Stomach (tissue), 9 donors: ENCODE results near the gene SNAP25. TPM values are rescaled to one million over a fixed set of nuclear protein-coding genes. Genes with fewer than 3 reads are reported as not detected.

Experiments
- DNase-seq, 2 donors: peaks; one replicate each; pipeline versions ENCODE4 v3.0.0 to v3.0.0-alpha.2; 2013 to 2019
- H3K27ac ChIP-seq, 5 donors: fragments of 200-600 bp in 4 of 5; sonication (generic) in 4 of 5; one replicate each; pipeline ENCODE4 v1.5.1; 2013 to 2019; ENCODE audit warnings: mild to moderate bottlenecking in 1 of 5, moderate library complexity in 1 of 5
- H3K27me3 ChIP-seq, 3 donors: fragments of 200-600 bp; sonication (generic); one replicate each; pipeline ENCODE4 v1.5.1; 2017 to 2019; ENCODE audit warnings: mixed run types in 1 of 3
- H3K36me3 ChIP-seq, 4 donors: fragments of 200-600 bp; sonication (generic); 1 replicate in 3 of 4; 2 replicates in 1 of 4; pipeline ENCODE4 v1.5.1; 2016 to 2019
- H3K4me1 ChIP-seq, 4 donors: fragments of 200-600 bp; sonication (generic); one replicate each; pipeline ENCODE4 v1.5.1; 2016 to 2019
- H3K4me3 ChIP-seq, 4 donors: fragments of 200-600 bp; sonication (generic) in 3 of 4; one replicate each; pipeline ENCODE4 v1.5.1; 2016 to 2019; ENCODE audit warnings: mild to moderate bottlenecking in 1 of 4
- H3K9me3 ChIP-seq, 4 donors: fragments of 200-600 bp; sonication (generic); one replicate each; pipeline ENCODE4 v1.5.1; 2016 to 2019
- CTCF ChIP-seq, 7 experiments: fragments of 450-650 bp in 4 of 7; fragments of 200-600 bp in 3 of 7; sonication (generic) in 3 of 7; IDR thresholded peaks; one replicate each; pipeline ENCODE4 v1.5.1; 2016 to 2019; ENCODE audit warnings: antibody characterized with exemption in 7 of 7, control low read depth in 2 of 7, mild to moderate bottlenecking in 1 of 7
- EP300 ChIP-seq: sonication (generic); formaldehyde crosslinking; IDR thresholded peaks from one replicate; pipeline ENCODE4 v1.6.1; 2017; ENCODE audit warnings: antibody characterized with exemption
- POLR2A ChIP-seq, 4 donors: fragments of 450-650 bp; IDR thresholded peaks; one replicate each; pipeline ENCODE4 v1.6.1; 2016; ENCODE audit warnings: antibody characterized with exemption in 4 of 4, control low read depth in 2 of 4, mild to moderate bottlenecking in 1 of 4, moderate library complexity in 1 of 4
- POLR2AphosphoS5 ChIP-seq, 3 donors: sonication (generic); formaldehyde crosslinking; IDR thresholded peaks; one replicate each; pipeline ENCODE4 v1.6.1; 2016; ENCODE audit warnings: antibody characterized with exemption in 3 of 3
- WGBS, 5 donors: extraction: QIAGEN DNeasy Blood & Tissue Kit in 3 of 5; methylation state at CpG; one replicate each; pipeline versions ENCODE4 v1.1.5 to v1.1.7; 2013 to 2018; 5-methylcytosine and 5-hydroxymethylcytosine counted together
- intact Hi-C: fragments of 100-400 bp; cut with DNase I; formaldehyde crosslinking; loops from one replicate; pipeline ENCODE4 v1.15.1; 2023; ENCODE audit warnings: low total_unique reads
- polyA plus RNA-seq, 3 donors: library from polyadenylated mRNA; stranded (reverse); fragments of 200-250 nt; gene quantifications; one replicate each; pipeline ENCODE4 v1.2.3, GENCODE V29; 2013
- total RNA-seq, 5 donors: library from RNA; depleted of rRNA; stranded (reverse); fragments of >200 nt; gene quantifications; one replicate each; pipeline versions ENCODE4 v1.1.0 to v1.2.3, GENCODE V29; 2014 to 2016
- donor health status: healthy with polysubstance abuse.
- donor health status: Bipolar disorder and iron deficiency.
- donor health status: healthy.

SNAP25 gene
- total and polyA plus RNA-seq, 8 donors: 1.8 to 12.5 (median 2.8) TPM; not detected in 1

DNA sequence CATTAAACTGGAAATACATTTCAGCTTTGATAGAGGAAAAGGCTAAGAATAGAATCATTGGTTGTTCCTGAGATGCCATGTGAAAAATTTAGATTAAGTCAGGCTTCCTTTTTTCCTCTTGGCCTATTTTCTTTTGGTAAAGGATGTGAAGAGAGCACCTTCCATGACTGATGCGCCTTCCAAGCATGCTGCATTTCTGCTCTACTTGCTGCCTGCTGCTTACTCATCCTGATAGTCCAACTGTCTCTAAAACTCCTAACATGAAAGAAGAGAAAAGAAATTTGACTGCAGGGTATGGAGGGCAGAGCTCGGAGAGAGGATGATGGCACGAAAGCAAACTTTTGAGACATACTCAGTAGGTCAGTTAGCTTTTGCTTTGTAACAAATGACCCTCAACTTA lies 28.8 kb downstream of the SNAP25 start:
- H3K4me3 ChIP-seq: no peak overlapping the region
- 89 to 97% (median 92%) methylated on average over 3 of the region's 3 CpGs for WGBS, 5 donors
- no peaks in the 10 kb centered on the region for H3K9me3 ChIP-seq
- H3K4me1 ChIP-seq: no peaks in the 10 kb centered on the region
- no peak for DNase-seq
- intact Hi-C loops: no loop called here
- no peaks in the 10 kb centered on the region for H3K27me3 ChIP-seq
- no peak for TF ChIP-seq POLR2A (IDR thresholded peaks at IDR 0.05)
- TF ChIP-seq CTCF (IDR thresholded peaks at IDR 0.05): no peak
- TF ChIP-seq POLR2AphosphoS5 (IDR thresholded peaks at IDR 0.05): no peak
- TF ChIP-seq EP300: no peak
- no peak overlapping the region for H3K27ac ChIP-seq
- H3K36me3 ChIP-seq: no peaks in the 10 kb centered on the region

DNA sequence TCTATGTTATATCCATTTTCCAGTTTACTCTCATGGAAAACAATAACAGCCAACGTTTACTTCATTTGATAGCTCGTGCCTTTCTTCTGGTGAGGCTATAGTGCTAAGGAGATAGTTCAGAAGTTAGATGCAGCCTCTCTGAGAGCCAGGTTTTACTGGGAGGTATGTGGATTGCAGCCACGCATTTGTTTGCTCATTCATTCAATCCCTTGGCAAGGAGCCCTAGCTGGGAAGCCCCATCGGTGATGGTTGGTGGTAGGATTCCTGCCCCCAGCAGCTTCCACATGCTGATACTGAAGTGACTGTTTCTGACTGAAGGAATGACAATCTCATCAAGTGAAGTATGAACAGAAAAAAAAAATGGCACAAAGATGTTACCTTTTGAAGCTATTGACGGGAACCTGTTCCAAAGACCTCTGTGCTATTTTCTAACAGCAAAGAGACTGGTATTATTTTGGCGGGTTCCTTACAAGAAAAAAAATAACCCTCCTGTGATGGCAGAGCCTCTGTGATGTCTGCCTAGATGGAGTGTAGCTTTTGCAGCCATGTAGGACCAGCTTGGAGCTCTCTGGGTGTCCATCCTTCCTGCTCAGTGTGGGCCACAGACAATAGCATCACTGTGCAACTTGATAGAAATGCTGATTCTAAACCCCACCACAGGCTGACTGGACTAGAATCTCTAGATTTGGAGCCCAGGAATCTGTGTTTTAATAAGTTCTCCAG lies 30.6 kb downstream of the SNAP25 start:
- TF ChIP-seq CTCF (IDR thresholded peaks at IDR 0.05): no peak
- no peak for TF ChIP-seq POLR2AphosphoS5 (IDR thresholded peaks at IDR 0.05)
- no peak for TF ChIP-seq EP300
- TF ChIP-seq POLR2A (IDR thresholded peaks at IDR 0.05): no peak
- Histone ChIP-seq H3K4me3 (no peak overlapping the region), H3K9me3 (no peaks in the 10 kb centered on the region), H3K27ac (no peak overlapping the region), H3K4me1 (no peaks in the 10 kb centered on the region), H3K36me3 (no peaks in the 10 kb centered on the region), H3K27me3 (no peaks in the 10 kb centered on the region)
- intact Hi-C loops: no loop called here
- DNase-seq: no peak
- WGBS, 5 donors: 43 to 63% (median 50%) methylated on average over 6 of the region's 6 CpGs

DNA sequence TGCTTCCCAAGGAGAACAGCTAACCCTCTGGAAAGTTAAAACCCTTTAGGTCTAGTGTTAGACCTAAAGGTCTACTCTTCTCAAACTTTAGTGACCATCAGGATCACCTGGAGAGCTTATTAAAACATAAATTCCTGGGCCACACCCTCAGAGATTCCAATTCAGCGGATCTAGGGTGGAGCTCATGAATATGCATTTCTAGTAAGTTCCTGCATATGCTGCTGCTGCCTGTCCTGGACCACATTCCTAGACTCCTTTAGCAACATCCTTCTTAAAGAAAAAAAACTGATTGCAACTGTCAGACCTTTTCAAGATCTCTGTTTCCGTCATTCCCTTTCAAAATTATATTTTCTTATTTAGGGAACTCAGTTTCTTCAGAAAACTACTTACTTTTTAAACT lies 31.2 kb downstream of the SNAP25 start:
- Histone ChIP-seq H3K4me3 (no peak overlapping the region), H3K27ac (no peak overlapping the region), H3K9me3 (no peaks in the 10 kb centered on the region), H3K4me1 (no peaks in the 10 kb centered on the region), H3K36me3 (no peaks in the 10 kb centered on the region), H3K27me3 (no peaks in the 10 kb centered on the region)
- intact Hi-C loops: no loop called here
- WGBS, 5 donors: 71 to 87% (median 76%) methylated on average over 2 of the region's 2 CpGs
- DNase-seq: no peak
- no peak for TF ChIP-seq CTCF (IDR thresholded peaks at IDR 0.05)
- TF ChIP-seq EP300: no peak
- no peak for TF ChIP-seq POLR2AphosphoS5 (IDR thresholded peaks at IDR 0.05)
- no peak for TF ChIP-seq POLR2A (IDR thresholded peaks at IDR 0.05)

GRCh38 chr20:10250902-10251301 lies 32.3 kb downstream of the SNAP25 start:
- no peaks in the 10 kb centered on the region for H3K36me3 ChIP-seq
- 44 to 58% (median 45%) methylated on average over 5 of the region's 5 CpGs for WGBS, 5 donors
- no peaks in the 10 kb centered on the region for H3K4me1 ChIP-seq
- H3K9me3 ChIP-seq: no peaks in the 10 kb centered on the region
- H3K27ac ChIP-seq: no peak overlapping the region
- intact Hi-C loops: no loop called here
- no peak for DNase-seq
- TF ChIP-seq CTCF (IDR thresholded peaks at IDR 0.05) (no peak), POLR2AphosphoS5 (IDR thresholded peaks at IDR 0.05) (no peak), POLR2A (IDR thresholded peaks at IDR 0.05) (no peak), EP300 (no peak)
- no peaks in the 10 kb centered on the region for H3K27me3 ChIP-seq
- no peak overlapping the region for H3K4me3 ChIP-seq
